SK-N-SH treated with all-trans-retinoic acid at 6 μM for 48 hours (cell line): ENCODE data around the gene ZGRF1.

Experiments used
- ATAC-seq: fragments of 200-7000 bp; cut with Tn5 transposase; 3 replicates; pipeline ENCODE4 v1.9.1; 2020; ENCODE audit warnings: mild to moderate bottlenecking, moderate library complexity
- ARNTL ChIP-seq: fragments of 450-650 bp; formaldehyde crosslinking; IDR thresholded peaks from 2 replicates; pipeline ENCODE4 v1.5.0; 2020; ENCODE audit warnings: low read depth, mild to moderate bottlenecking, moderate library complexity, borderline replicate concordance
- BACH2 ChIP-seq: fragments of 250-450 bp; sonication (Bioruptor Pico); IDR thresholded peaks from 2 replicates; pipeline ENCODE4 v1.9.0; 2021; ENCODE audit warnings: mild to moderate bottlenecking, borderline replicate concordance
- CSDC2 ChIP-seq: fragments of 250-450 bp; sonication (Bioruptor Pico); IDR thresholded peaks from 2 replicates; pipeline ENCODE4 v1.5.0; 2020; ENCODE audit warnings: mild to moderate bottlenecking, moderate library complexity
- ESRRG ChIP-seq: fragments of 250-450 bp; sonication (Bioruptor Pico); IDR thresholded peaks from 2 replicates; pipeline ENCODE4 v1.6.1; 2021; ENCODE audit warnings: mild to moderate bottlenecking
- ISL1 ChIP-seq: fragments of 250-450 bp; sonication (Bioruptor Pico); IDR thresholded peaks from 2 replicates; pipeline ENCODE4 v2.1.2; 2022; ENCODE audit warnings: mild to moderate bottlenecking, moderate library complexity
- OSR1 ChIP-seq: fragments of 250-450 bp; sonication (Bioruptor Pico); IDR thresholded peaks from 2 replicates; pipeline ENCODE4 v1.8.0; 2022; ENCODE audit warnings: moderate library complexity, mild to moderate bottlenecking, inconsistent platforms
- PPARA ChIP-seq: fragments of 250-450 bp; sonication (Bioruptor Pico); IDR thresholded peaks from 2 replicates; pipeline ENCODE4 v1.5.0; 2020; ENCODE audit warnings: mild to moderate bottlenecking, borderline replicate concordance
- RARB ChIP-seq: fragments of 250-450 bp; sonication (Bioruptor Pico); IDR thresholded peaks from 2 replicates; pipeline ENCODE4 v1.8.0; 2021; ENCODE audit warnings: mild to moderate bottlenecking, moderate library complexity
- SNAI2 ChIP-seq: fragments of 250-450 bp; sonication (Bioruptor Pico); IDR thresholded peaks from 2 replicates; pipeline ENCODE4 v1.5.0; 2020; ENCODE audit warnings: mild to moderate bottlenecking, moderate library complexity
- ZC3H10 ChIP-seq: fragments of 250-450 bp; sonication (Bioruptor Pico); IDR thresholded peaks from 2 replicates; pipeline ENCODE4 v1.5.1; 2021; ENCODE audit warnings: mild to moderate bottlenecking, moderate library complexity
- ZFP3 ChIP-seq: fragments of 250-450 bp; sonication (Bioruptor Pico); IDR thresholded peaks from 2 replicates; pipeline ENCODE4 v1.5.0; 2020; ENCODE audit warnings: mild to moderate bottlenecking, moderate library complexity
- ZFP30 ChIP-seq: fragments of 450-650 bp; formaldehyde crosslinking; IDR thresholded peaks from 2 replicates; pipeline ENCODE4 v1.5.0; 2022; ENCODE audit warnings: mild to moderate bottlenecking, moderate library complexity
- ZNF70 ChIP-seq: fragments of 450-650 bp; formaldehyde crosslinking; IDR thresholded peaks from 2 replicates; pipeline ENCODE4 v1.5.0; 2020; ENCODE audit warnings: mild to moderate bottlenecking, moderate library complexity
- ZNF8 ChIP-seq: fragments of 450-650 bp; formaldehyde crosslinking; IDR thresholded peaks from 2 replicates; pipeline ENCODE4 v1.5.0; 2020; ENCODE audit warnings: mild to moderate bottlenecking, moderate library complexity
- TF ChIP-seq, protein P1 (sequence below): fragments of 250-450 bp; sonication (Bioruptor Pico); IDR thresholded peaks from 2 replicates; pipeline ENCODE4 v1.5.1; 2020; ENCODE audit warnings: low read depth, mild to moderate bottlenecking, moderate library complexity
- TF ChIP-seq, protein P2 (sequence below): fragments of 250-450 bp; sonication (Bioruptor Pico); IDR thresholded peaks from 2 replicates; pipeline ENCODE4 v1.8.0; 2020; ENCODE audit warnings: mild to moderate bottlenecking, moderate library complexity, borderline replicate concordance
- TF ChIP-seq, protein P3 (sequence below): fragments of 250-450 bp; sonication (Bioruptor Pico); IDR thresholded peaks from 2 replicates; pipeline ENCODE4 v1.8.0; 2021; ENCODE audit warnings: low read depth, mild to moderate bottlenecking, moderate library complexity, borderline replicate concordance
- TF ChIP-seq, protein P4 (sequence below): fragments of 250-450 bp; sonication (Bioruptor Pico); IDR thresholded peaks from 2 replicates; pipeline ENCODE4 v1.5.0; 2020; ENCODE audit warnings: mild to moderate bottlenecking, moderate library complexity
- TF ChIP-seq, protein P5 (sequence below): fragments of 250-450 bp; sonication (Bioruptor Pico); IDR thresholded peaks from 2 replicates; pipeline ENCODE4 v1.5.1; 2021; ENCODE audit warnings: mild to moderate bottlenecking, moderate library complexity

Gene ZGRF1

DNA sequence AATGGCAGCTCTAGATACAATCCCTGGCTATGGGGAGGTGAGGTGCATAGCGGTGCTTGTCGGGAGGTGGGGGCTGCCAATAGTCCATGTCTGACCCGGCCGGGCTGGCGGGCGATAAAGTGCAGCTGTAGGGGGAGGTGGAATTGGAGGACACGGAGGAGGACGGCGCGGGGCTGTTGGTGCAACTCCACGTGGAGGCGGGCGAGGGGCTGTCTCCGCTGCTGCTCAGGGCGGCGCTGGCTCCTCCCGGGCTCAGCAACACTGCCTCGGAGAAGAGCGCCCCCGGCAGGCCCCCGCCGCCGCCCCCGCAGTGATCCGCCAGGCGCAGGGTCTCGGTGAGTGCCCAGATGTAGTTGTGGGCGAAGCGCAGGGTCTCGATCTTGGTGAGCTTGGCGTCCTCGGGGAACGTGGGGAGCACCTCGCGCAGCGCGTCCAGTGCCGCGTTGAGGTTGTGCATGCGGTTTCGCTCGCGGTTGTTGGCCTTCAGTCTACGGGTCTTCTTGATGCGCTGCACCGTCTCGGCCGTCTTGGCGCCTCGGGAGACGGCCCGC, 122.0 kb downstream of the ZGRF1 start:
- TF ChIP-seq ZFP3 (CRISPR knock-in tag) (no peak), ZFP30 (CRISPR knock-in tag) (no peak), RARB (CRISPR knock-in tag) (no peak), PPARA (CRISPR knock-in tag) (no peak), ZNF70 (CRISPR knock-in tag) (no peak), ARNTL (CRISPR knock-in tag) (no peak), ESRRG (CRISPR knock-in tag) (no peak), ISL1 (no peak), ZC3H10 (CRISPR knock-in tag) (no peak), OSR1 (no peak), CSDC2 (CRISPR knock-in tag) (no peak), BACH2 (no peak), SNAI2 (CRISPR knock-in tag) (no peak)
- TF ChIP-seq, protein P1, sequence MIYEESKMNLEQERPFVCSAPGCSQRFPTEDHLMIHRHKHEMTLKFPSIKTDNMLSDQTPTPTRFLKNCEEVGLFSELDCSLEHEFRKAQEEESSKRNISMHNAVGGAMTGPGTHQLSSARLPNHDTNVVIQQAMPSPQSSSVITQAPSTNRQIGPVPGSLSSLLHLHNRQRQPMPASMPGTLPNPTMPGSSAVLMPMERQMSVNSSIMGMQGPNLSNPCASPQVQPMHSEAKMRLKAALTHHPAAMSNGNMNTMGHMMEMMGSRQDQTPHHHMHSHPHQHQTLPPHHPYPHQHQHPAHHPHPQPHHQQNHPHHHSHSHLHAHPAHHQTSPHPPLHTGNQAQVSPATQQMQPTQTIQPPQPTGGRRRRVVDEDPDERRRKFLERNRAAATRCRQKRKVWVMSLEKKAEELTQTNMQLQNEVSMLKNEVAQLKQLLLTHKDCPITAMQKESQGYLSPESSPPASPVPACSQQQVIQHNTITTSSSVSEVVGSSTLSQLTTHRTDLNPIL (CRISPR knock-in tag): no peak
- TF ChIP-seq, protein P2, sequence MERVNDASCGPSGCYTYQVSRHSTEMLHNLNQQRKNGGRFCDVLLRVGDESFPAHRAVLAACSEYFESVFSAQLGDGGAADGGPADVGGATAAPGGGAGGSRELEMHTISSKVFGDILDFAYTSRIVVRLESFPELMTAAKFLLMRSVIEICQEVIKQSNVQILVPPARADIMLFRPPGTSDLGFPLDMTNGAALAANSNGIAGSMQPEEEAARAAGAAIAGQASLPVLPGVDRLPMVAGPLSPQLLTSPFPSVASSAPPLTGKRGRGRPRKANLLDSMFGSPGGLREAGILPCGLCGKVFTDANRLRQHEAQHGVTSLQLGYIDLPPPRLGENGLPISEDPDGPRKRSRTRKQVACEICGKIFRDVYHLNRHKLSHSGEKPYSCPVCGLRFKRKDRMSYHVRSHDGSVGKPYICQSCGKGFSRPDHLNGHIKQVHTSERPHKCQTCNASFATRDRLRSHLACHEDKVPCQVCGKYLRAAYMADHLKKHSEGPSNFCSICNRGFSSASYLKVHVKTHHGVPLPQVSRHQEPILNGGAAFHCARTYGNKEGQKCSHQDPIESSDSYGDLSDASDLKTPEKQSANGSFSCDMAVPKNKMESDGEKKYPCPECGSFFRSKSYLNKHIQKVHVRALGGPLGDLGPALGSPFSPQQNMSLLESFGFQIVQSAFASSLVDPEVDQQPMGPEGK (CRISPR knock-in tag): no peak
- TF ChIP-seq, protein P3, sequence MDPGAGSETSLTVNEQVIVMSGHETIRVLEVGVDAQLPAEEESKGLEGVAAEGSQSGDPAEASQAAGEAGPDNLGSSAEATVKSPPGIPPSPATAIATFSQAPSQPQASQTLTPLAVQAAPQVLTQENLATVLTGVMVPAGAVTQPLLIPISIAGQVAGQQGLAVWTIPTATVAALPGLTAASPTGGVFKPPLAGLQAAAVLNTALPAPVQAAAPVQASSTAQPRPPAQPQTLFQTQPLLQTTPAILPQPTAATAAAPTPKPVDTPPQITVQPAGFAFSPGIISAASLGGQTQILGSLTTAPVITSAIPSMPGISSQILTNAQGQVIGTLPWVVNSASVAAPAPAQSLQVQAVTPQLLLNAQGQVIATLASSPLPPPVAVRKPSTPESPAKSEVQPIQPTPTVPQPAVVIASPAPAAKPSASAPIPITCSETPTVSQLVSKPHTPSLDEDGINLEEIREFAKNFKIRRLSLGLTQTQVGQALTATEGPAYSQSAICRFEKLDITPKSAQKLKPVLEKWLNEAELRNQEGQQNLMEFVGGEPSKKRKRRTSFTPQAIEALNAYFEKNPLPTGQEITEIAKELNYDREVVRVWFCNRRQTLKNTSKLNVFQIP (CRISPR knock-in tag): no peak
- ATAC-seq: peak; percentile 12

DNA sequence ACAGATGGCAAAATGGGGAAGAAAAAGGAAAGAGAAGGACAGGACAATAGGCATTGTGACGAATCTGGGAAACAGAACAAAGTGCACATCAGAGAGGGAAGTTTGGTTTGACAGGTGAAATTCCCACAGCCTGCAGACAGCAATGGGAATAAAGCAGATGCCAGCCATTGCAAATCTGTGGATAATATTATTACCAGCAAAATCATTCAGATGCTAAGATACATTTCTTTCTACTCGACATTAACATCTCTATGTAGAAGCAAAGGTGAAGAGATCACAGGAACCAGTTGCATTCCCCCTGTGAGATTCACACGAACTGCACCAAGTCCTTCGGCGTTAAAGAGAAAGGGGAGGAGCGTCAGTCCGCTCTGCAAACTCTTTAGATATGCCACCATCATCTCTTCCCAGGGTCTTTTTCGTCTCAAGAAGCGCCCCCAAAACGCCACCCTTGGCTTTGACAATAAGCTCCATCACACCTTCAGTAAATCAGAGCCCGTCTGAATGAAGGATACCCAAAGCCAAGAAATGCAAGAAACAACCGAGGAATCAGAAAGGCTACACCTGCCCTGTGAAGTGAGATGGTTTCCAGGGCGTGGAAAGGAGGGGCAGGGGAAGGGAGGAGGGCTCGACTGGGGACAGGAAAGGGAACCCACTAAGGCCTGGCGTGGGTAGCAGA, 122.6 kb downstream of the ZGRF1 start:
- no peak for ATAC-seq
- TF ChIP-seq ZNF8 (CRISPR knock-in tag): no peak
- TF ChIP-seq, protein P4, sequence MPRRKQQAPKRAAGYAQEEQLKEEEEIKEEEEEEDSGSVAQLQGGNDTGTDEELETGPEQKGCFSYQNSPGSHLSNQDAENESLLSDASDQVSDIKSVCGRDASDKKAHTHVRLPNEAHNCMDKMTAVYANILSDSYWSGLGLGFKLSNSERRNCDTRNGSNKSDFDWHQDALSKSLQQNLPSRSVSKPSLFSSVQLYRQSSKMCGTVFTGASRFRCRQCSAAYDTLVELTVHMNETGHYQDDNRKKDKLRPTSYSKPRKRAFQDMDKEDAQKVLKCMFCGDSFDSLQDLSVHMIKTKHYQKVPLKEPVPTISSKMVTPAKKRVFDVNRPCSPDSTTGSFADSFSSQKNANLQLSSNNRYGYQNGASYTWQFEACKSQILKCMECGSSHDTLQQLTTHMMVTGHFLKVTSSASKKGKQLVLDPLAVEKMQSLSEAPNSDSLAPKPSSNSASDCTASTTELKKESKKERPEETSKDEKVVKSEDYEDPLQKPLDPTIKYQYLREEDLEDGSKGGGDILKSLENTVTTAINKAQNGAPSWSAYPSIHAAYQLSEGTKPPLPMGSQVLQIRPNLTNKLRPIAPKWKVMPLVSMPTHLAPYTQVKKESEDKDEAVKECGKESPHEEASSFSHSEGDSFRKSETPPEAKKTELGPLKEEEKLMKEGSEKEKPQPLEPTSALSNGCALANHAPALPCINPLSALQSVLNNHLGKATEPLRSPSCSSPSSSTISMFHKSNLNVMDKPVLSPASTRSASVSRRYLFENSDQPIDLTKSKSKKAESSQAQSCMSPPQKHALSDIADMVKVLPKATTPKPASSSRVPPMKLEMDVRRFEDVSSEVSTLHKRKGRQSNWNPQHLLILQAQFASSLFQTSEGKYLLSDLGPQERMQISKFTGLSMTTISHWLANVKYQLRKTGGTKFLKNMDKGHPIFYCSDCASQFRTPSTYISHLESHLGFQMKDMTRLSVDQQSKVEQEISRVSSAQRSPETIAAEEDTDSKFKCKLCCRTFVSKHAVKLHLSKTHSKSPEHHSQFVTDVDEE (CRISPR knock-in tag): no peak
- TF ChIP-seq, protein P5, sequence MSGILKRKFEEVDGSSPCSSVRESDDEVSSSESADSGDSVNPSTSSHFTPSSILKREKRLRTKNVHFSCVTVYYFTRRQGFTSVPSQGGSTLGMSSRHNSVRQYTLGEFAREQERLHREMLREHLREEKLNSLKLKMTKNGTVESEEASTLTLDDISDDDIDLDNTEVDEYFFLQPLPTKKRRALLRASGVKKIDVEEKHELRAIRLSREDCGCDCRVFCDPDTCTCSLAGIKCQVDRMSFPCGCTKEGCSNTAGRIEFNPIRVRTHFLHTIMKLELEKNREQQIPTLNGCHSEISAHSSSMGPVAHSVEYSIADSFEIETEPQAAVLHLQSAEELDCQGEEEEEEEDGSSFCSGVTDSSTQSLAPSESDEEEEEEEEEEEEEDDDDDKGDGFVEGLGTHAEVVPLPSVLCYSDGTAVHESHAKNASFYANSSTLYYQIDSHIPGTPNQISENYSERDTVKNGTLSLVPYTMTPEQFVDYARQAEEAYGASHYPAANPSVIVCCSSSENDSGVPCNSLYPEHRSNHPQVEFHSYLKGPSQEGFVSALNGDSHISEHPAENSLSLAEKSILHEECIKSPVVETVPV (CRISPR knock-in tag): no peak
- no peak for TF ChIP-seq ARNTL (CRISPR knock-in tag)
- no peak for TF ChIP-seq ZFP30 (CRISPR knock-in tag)
- no peak for TF ChIP-seq CSDC2 (CRISPR knock-in tag)
- TF ChIP-seq, protein P1 (CRISPR knock-in tag): no peak
- TF ChIP-seq ZNF70 (CRISPR knock-in tag): no peak
- no peak for TF ChIP-seq ISL1
- TF ChIP-seq SNAI2 (CRISPR knock-in tag): no peak

DNA sequence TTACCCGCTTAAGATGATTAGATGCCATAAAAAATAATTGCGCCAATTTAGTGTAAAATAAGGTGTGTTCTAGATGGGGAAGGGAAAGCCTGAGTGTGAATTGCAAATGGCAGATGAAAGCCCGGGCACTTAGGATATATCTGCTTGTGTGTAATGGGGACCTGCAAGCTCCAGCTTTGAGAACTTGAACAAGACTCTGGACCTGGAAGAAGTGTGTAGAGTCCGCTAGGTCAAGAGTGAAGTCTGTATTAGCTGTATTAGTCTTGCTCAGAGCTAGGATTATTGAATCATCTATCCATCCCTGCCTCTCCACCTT, 124.9 kb downstream of the ZGRF1 start:
- ATAC-seq: no peak
- TF ChIP-seq, protein P2 (CRISPR knock-in tag): no peak
- no peak for TF ChIP-seq ZNF8 (CRISPR knock-in tag)
- TF ChIP-seq, protein P3 (CRISPR knock-in tag): no peak
- TF ChIP-seq, protein P1 (CRISPR knock-in tag): no peak
